C1 segment of cervical spinal cord (tissue), 14 donors: ENCODE data around the gene CD46.

Experiments used
- DNase-seq, 14 donors: peaks; one replicate each; lab custom pipeline; 2025; lab: John Stamatoyannopoulos, UW

The CD46 gene

GRCh38 chr1:207794861-207795260 lies 43.0 kb downstream of the CD46 start:
- DNase-seq = no peak

GRCh38 chr1:207797229-207797973 lies 45.5 kb downstream of the CD46 start:
- peak in 6 of 14 donors; percentile 27 to 80 (median 49) for DNase-seq

- no peak for DNase-seq
Observed at GRCh38 chr1:207798847-207799246, 47.0 kb downstream of the CD46 start.

GRCh38 chr1:207799989-207800648 lies 48.3 kb downstream of the CD46 start:
- DNase-seq = no peak

GRCh38 chr1:207801819-207802218 lies 50.0 kb downstream of the CD46 start:
- no peak for DNase-seq

GRCh38 chr1:207803678-207804077 lies 51.8 kb downstream of the CD46 start:
- no peak for DNase-seq

- DNase-seq = no peak
Observed at GRCh38 chr1:207804721-207805468, 53.0 kb downstream of the CD46 start.

- peak in 4 of 14 donors; percentile 27 to 82 (median 40) for DNase-seq
Observed at GRCh38 chr1:207805841-207806421, 54.1 kb downstream of the CD46 start.

- no peak for DNase-seq
Observed at GRCh38 chr1:207806531-207807325, 54.9 kb downstream of the CD46 start.

GRCh38 chr1:207807326-207807689 lies 55.5 kb downstream of the CD46 start:
- DNase-seq = no peak

- peak in 5 of 14 donors; percentile 52 to 64 (median 58) for DNase-seq
Observed at GRCh38 chr1:207807690-207808321, 56.0 kb downstream of the CD46 start.

GRCh38 chr1:207808322-207808705 lies 56.5 kb downstream of the CD46 start:
- DNase-seq = peak in 1 of 14 donors; percentile 40

GRCh38 chr1:207808911-207809555 lies 57.2 kb downstream of the CD46 start:
- no peak for DNase-seq

- no peak for DNase-seq
Observed at GRCh38 chr1:207810173-207810572, 58.3 kb downstream of the CD46 start.

- no peak for DNase-seq
Observed at GRCh38 chr1:207810606-207811295, 58.9 kb downstream of the CD46 start.

- DNase-seq = no peak
Observed at GRCh38 chr1:207811319-207811718, 59.5 kb downstream of the CD46 start.

- DNase-seq = peak in 13 of 14 donors; percentile 41 to 85 (median 66)
Observed at GRCh38 chr1:207811920-207812720, 60.3 kb downstream of the CD46 start.

- DNase-seq = no peak
Observed at GRCh38 chr1:207812778-207813511, 61.1 kb downstream of the CD46 start.
